GM19043 (cell line): ENCODE data around the gene NF1.
"Not testable (repeated sequence)": the region's sequence is repeated elsewhere in the genome, so short reads cannot be mapped to it uniquely, and the experiment has no call there.

Experiments used
- ATAC-seq: cut with Tn5 transposase; IDR thresholded peaks from one replicate; pipeline ENCODE4 v1.9.1; 2021; ENCODE audit warnings: low read depth; ENCODE audit not compliant: unreplicated experiment

NF1 gene

GRCh38 chr17:31249835-31250141 lies 155.0 kb downstream of the NF1 start:
- no peak for ATAC-seq

- no peak for ATAC-seq
Measured at GRCh38 chr17:31250229-31250628, 155.5 kb downstream of the NF1 start.

- no peak for ATAC-seq
Measured at GRCh38 chr17:31251105-31251969, 156.6 kb downstream of the NF1 start.

GRCh38 chr17:31251970-31252328 lies 157.2 kb downstream of the NF1 start:
- ATAC-seq: no peak

- no peak for ATAC-seq
Measured at GRCh38 chr17:31252741-31253140, 158.0 kb downstream of the NF1 start.

- ATAC-seq: no peak
Measured at GRCh38 chr17:31254654-31255053, 159.9 kb downstream of the NF1 start.

GRCh38 chr17:31256936-31257335 lies 162.2 kb downstream of the NF1 start:
- ATAC-seq: no peak

GRCh38 chr17:31260151-31260550 lies 165.4 kb downstream of the NF1 start:
- no peak for ATAC-seq

- no peak for ATAC-seq
Measured at GRCh38 chr17:31261601-31262000, 166.8 kb downstream of the NF1 start.

GRCh38 chr17:31262923-31263322 lies 168.1 kb downstream of the NF1 start:
- not testable (repeated sequence) for ATAC-seq

- ATAC-seq: no peak
Measured at GRCh38 chr17:31266042-31266441, 171.3 kb downstream of the NF1 start.

- no peak for ATAC-seq
Measured at GRCh38 chr17:31269036-31269577, 174.3 kb downstream of the NF1 start.

GRCh38 chr17:31269578-31269983 lies 174.8 kb downstream of the NF1 start:
- ATAC-seq: no peak

- ATAC-seq: no peak
Measured at GRCh38 chr17:31272236-31272635, 177.5 kb downstream of the NF1 start.

- no peak for ATAC-seq
Measured at GRCh38 chr17:31272803-31273202, 178.0 kb downstream of the NF1 start.

- no peak for ATAC-seq
Measured at GRCh38 chr17:31273516-31273915, 178.7 kb downstream of the NF1 start.

GRCh38 chr17:31274252-31274651 lies 179.5 kb downstream of the NF1 start:
- ATAC-seq: no peak

GRCh38 chr17:31275116-31275515 lies 180.3 kb downstream of the NF1 start:
- no peak for ATAC-seq

- ATAC-seq: no peak
Measured at GRCh38 chr17:31279401-31279800, 184.6 kb downstream of the NF1 start.

GRCh38 chr17:31281061-31281460 lies 186.3 kb downstream of the NF1 start:
- ATAC-seq: no peak

- ATAC-seq: no peak
Measured at GRCh38 chr17:31283841-31284240, 189.1 kb downstream of the NF1 start.

GRCh38 chr17:31286587-31286986 lies 191.8 kb downstream of the NF1 start:
- ATAC-seq: no peak
